ENCODE measurements around the gene LRFN4.
A peak's percentile ranks its signal among the peaks of the same experiment; 100 is the strongest.

DNA sequence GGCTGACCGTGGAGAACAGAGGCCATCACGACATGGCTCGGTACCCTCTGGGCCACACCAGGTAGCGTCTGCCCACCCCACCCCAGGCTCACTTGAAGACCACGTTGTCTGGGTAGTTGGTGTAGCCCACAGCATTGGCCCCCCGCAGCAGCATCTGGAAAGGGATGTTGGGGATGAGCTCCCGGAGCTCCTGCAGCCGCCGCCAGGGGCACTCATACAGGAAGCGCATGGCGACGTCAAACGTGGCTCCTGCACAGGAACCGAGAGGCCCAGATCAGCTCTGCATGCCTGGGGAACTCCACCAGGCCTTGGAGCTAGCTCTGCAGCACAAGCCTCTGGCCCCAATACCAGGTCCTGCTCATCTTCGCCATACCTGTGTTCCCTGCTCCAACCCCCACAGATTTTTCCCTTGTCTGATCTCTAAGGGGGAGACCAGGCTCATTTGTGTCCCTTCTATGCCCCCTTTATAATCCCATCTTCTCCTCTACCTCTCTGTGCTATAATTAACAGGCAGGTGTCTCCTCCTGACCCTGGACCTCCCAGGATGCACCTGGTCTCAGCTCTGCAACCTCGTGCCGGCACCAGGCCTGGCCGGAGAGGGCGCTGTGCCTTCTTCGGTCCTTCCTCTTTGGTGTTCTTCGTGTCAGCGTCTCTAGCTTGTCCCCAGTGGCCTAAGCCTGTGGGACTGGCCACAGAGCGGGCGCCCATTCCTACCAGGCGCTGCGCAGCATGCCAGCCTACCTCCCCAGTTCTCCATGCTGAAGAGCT lies 5.0 kb upstream of the LRFN4 start:
- TF ChIP-seq EGR1 (IDR thresholded peaks at IDR 0.05; ENCODE audit: borderline replicate concordance in 1 of 2, low read depth in 2 of 2, low read length in 2 of 2), result no peak
- TF ChIP-seq, protein P1, sequence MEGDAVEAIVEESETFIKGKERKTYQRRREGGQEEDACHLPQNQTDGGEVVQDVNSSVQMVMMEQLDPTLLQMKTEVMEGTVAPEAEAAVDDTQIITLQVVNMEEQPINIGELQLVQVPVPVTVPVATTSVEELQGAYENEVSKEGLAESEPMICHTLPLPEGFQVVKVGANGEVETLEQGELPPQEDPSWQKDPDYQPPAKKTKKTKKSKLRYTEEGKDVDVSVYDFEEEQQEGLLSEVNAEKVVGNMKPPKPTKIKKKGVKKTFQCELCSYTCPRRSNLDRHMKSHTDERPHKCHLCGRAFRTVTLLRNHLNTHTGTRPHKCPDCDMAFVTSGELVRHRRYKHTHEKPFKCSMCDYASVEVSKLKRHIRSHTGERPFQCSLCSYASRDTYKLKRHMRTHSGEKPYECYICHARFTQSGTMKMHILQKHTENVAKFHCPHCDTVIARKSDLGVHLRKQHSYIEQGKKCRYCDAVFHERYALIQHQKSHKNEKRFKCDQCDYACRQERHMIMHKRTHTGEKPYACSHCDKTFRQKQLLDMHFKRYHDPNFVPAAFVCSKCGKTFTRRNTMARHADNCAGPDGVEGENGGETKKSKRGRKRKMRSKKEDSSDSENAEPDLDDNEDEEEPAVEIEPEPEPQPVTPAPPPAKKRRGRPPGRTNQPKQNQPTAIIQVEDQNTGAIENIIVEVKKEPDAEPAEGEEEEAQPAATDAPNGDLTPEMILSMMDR (IDR thresholded peaks at IDR 0.05 in 2 of 3, conservative IDR thresholded peaks at IDR 0.05 in 1 of 3; ENCODE audit: control insufficient read depth in 2 of 3, extremely low read depth in 1 of 3, insufficient read depth in 1 of 3, low read depth in 3 of 3, low read length in 3 of 3), result peak; percentile 16 to 54 (median 46)
- no peak for TF ChIP-seq BRCA1 (IDR thresholded peaks at IDR 0.05; ENCODE audit: low read depth, low read length)
- TF ChIP-seq EZH2 (IDR thresholded peaks at IDR 0.05; ENCODE audit: borderline replicate concordance, control insufficient read depth, low read depth, low read length), result no peak
- no peak for TF ChIP-seq GABPA (IDR thresholded peaks at IDR 0.05; ENCODE audit: low read depth)
- TF ChIP-seq, protein P2, sequence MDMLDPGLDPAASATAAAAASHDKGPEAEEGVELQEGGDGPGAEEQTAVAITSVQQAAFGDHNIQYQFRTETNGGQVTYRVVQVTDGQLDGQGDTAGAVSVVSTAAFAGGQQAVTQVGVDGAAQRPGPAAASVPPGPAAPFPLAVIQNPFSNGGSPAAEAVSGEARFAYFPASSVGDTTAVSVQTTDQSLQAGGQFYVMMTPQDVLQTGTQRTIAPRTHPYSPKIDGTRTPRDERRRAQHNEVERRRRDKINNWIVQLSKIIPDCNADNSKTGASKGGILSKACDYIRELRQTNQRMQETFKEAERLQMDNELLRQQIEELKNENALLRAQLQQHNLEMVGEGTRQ (IDR thresholded peaks at IDR 0.05; ENCODE audit: borderline replicate concordance, low read depth, low read length), result no peak
- TF ChIP-seq POLR2A (IDR thresholded peaks at IDR 0.05; ENCODE audit: low read depth, low read length), result peak; percentile 50; the same call in 1 of the 2 replicates
- TF ChIP-seq ZNF384 (IDR thresholded peaks at IDR 0.05; ENCODE audit: borderline replicate concordance, low read depth, low read length), result no peak
- TF ChIP-seq ZBTB40 (IDR thresholded peaks at IDR 0.05; ENCODE audit: borderline replicate concordance), result no peak
- TF ChIP-seq BCLAF1 (IDR thresholded peaks at IDR 0.05), result no peak
